Cardiac fibroblast (primary cell): ENCODE results near the gene ARMC9.
A peak's percentile ranks its signal among the peaks of the same experiment; 100 is the strongest.

Experiments
- DNase-seq, 2 donors: peaks; one replicate each; pipeline versions ENCODE4 v3.0.0 to v3.0.0-alpha.2; 2010; ENCODE audit warnings: low read depth in 2 of 2
- H3K4me3 ChIP-seq, 2 donors: replicated peaks in 1 of 2; 1 replicate in 1 of 2; 2 replicates in 1 of 2; pipeline ENCODE4 v1.5.1; 2011; ENCODE audit warnings: low read depth in 2 of 2, low read length in 2 of 2, mild to moderate bottlenecking in 2 of 2, moderate library complexity in 1 of 2
- TF ChIP-seq, protein P1 (sequence below): IDR thresholded peaks from one replicate; pipeline ENCODE4 v1.5.1; 2011; ENCODE audit warnings: low read depth, mild to moderate bottlenecking, low read length, inconsistent platforms

ARMC9 gene

DNA sequence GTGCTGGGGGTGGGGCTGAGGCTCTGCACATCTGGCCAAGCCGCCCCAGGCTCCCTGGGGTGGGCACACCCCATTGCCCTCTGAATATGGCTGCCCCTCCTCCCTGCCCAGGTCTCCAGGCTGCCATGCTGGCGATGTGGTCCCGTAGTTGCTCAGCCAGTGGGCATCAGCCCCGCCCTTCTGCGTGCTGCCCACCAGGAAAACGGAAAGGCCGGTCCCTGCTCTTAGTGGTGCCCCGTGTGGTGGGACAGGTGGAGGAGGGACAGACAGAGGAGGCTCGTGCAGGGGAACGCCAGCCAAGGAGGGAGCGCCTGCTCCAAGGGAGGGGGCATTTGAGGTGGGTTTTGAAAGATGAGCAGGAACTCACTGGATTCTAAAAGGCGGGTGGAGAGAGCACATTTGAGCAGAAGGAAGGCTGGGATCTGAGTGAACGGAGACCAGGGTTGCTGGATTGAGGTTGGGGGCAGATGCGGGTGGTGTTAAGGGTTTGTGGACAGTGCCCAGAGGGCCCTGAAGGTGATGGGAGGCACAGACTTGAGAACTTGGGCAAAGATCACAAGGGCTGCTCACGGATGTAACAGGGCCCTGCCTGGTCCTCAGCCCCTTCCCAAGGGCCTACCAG is 190.4 kb downstream of the ARMC9 start:
- H3K4me3 ChIP-seq, result no peak overlapping the region

DNA sequence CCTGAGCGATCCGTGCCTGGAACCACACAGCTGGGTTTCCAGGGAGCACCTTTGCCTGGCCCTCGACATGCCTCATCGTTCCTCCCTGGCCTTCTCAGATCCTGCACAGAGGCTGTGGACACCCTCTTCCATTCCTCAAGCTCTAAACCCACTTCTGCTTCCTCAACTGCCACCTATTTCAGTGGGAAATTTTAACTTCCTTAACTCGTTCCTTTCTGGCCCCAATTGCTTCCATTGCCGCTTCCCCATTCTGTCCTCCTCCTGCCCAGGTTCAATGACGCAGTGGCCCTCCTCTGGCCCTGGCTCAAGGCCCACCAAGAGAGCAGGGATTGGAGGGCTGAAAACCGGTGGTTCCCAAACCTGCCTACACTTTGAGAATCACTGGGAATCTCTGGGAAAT is 192.2 kb downstream of the ARMC9 start:
- TF ChIP-seq, protein P1, sequence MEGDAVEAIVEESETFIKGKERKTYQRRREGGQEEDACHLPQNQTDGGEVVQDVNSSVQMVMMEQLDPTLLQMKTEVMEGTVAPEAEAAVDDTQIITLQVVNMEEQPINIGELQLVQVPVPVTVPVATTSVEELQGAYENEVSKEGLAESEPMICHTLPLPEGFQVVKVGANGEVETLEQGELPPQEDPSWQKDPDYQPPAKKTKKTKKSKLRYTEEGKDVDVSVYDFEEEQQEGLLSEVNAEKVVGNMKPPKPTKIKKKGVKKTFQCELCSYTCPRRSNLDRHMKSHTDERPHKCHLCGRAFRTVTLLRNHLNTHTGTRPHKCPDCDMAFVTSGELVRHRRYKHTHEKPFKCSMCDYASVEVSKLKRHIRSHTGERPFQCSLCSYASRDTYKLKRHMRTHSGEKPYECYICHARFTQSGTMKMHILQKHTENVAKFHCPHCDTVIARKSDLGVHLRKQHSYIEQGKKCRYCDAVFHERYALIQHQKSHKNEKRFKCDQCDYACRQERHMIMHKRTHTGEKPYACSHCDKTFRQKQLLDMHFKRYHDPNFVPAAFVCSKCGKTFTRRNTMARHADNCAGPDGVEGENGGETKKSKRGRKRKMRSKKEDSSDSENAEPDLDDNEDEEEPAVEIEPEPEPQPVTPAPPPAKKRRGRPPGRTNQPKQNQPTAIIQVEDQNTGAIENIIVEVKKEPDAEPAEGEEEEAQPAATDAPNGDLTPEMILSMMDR, result no peak
- DNase-seq, result no peak

More for the DNA sequence above, 190.4 kb downstream of the ARMC9 start:
- TF ChIP-seq, protein P1, result no peak
- no peak for DNase-seq

DNA sequence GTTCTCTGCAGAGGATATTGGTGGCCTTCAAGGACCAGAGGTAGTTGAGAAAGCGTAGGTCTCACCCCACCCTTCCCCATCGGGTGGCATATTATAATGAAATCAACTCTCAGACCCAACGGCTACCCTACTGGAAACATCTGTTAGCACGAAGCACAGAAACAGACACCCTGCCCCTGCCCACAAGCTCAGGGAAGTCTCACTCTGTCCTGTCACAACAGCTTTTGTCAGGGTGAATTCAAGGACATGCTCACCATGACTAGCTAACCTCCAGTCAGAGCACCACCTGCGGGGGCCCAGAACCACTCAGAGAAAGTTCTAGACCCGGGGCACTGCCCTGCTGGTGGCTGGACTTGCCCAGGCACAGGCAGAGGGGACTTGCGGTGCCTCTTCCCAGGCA is 193.6 kb downstream of the ARMC9 start:
- TF ChIP-seq, protein P1, result no peak
- no peak overlapping the region for H3K4me3 ChIP-seq
- no peak for DNase-seq

More for the DNA sequence above, 192.2 kb downstream of the ARMC9 start:
- no peak overlapping the region for H3K4me3 ChIP-seq

DNA sequence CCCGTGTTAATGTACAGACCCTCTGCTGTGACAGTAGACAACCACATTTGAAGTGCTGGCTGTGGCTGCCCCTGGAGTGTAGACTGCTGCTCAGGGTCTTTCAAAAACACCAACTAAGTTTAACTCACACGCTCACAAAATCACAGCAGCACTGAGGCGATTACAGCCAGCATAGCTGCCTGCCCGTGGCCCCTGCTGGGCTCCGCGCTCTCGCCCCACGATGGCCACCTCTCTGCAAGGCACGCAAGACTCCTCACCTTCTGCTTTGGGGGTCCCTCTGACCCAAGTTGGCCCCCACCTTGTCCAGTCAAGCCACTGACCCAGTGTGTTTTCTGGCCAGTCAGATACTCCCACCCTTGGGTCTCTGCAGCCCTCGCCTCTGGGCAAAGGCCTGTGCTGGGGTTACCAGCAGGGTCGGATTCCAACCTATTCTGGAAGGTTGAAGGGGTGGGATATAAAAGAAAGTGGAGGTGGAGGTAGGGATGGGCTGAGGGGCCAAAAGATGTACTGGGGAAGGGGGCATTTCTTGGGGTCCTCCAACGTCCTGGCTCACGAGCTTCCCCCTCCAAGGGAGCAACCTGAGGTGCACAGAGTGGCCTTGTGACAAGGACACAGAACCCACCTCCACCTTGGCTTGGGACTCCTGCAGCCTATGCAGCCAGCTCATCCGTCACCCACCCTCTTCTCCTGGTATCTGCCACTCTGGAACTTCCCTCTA is 194.2 kb downstream of the ARMC9 start:
- TF ChIP-seq, protein P1, result no peak

DNA sequence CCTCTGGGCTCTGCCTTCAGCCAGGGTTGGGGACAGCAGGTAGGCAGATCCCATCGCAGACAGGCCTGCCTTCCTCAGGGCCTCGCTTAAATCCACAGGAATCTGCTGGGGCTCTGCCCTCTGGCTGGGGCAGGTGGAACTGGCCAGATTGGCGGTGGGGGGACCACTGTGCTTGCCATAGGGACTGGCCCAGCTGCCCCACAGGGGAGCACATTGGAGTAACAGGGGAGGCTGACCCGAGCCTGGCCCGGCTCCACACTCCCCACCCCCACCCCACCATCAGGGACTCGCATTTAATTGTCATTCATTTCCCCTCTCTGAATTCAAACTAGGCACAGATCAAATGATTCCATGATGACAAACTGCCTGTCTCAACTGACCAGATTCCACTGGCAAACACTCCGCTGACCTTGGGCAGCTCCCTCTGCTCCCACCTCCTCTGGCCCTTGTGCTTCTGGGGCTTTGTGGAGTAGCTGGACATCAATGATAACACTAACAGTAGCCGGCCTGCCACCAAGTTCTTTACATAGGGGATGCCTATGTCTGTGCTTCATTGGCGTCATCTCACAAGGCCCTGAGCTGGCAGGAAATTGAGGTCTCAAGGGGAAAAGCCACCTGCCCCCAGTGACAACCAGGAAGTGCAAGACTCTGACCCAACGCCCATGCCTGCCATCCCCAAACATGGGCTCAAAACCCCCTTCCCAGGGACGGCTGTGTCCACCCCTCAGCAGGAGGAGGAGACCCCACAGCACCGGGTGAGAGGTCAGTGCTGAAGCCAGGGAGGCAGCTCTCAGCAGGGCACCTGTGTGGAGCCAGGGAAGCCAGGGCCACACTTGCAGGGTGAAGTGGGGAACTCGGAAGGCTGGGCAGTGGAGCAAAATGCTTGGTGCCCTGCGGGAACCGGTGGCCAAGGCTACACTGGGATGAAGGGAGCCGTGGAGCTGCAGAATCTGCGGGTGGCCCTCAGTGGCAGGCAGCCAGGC is 195.0 kb downstream of the ARMC9 start:
- no peak for DNase-seq
- H3K4me3 ChIP-seq, result no peak overlapping the region
- TF ChIP-seq, protein P1, result peak; percentile 19

More for the DNA sequence above, 194.2 kb downstream of the ARMC9 start:
- no peak for DNase-seq
- no peak overlapping the region for H3K4me3 ChIP-seq
